Measurements from ENCODE around the gene TFB1M.

The TFB1M gene

DNA sequence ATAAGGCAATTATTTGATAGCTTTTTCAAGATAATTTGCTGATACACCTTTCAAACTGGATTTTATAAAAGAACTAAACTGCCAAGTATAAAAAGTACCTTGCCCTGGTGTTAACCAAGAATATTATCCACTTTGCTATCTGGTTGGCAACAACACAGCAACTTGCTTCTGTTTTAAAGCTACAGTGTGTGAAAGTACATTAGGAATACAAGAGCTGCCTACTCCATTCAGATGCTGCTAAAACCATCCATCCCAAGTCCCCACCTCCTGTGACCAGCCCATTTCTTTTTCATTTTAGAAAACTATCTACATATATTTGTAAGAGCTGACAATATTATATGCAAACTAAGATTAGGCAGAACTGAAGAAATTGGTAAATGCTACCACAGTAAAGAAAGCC, 37.6 kb downstream of the TFB1M start:
- no peaks in the 10 kb centered on the region for H3K4me1 ChIP-seq (ENCODE audit: control insufficient read depth in 1 of 2, insufficient read depth in 2 of 2, low read length in 2 of 2)
- H3K27ac ChIP-seq (ENCODE audit: low read depth, low read length), result no peak overlapping the region

DNA sequence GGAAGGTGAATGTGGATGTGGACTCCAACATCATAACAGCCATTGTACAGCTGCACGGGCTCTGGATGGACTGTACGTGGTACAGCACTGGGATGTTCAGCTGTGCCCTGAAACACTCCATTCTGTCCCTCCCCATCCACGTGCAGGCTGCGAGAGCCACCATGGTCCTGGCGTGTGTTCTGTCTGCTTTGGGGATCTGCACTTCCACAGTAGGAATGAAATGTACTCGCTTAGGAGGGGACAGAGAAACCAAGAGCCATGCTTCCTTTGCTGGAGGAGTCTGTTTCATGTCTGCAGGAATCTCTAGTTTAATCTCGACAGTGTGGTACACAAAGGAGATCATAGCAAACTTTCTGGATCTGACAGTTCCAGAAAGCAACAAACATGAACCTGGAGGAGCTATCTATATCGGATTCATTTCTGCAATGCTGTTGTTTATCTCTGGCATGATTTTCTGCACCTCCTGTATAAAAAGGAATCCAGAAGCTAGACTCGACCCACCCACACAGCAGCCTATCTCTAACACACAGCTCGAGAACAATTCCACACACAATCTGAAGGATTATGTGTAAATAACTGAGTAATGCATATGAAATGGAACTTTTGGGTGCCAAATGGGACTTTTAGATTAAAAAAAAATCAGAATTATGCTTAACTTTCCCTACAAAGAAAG, 38.3 kb downstream of the TFB1M start:
- Histone ChIP-seq H3K4me1 (ENCODE audit: control insufficient read depth in 1 of 2, insufficient read depth in 2 of 2, low read length in 2 of 2) (no peaks in the 10 kb centered on the region), H3K9ac (ENCODE audit: low read depth in 1 of 2, low read length in 2 of 2) (no peak overlapping the region)

More for the DNA sequence above, 37.6 kb downstream of the TFB1M start:
- Histone ChIP-seq H3K4me3 (ENCODE audit: low read depth in 1 of 2, low read length in 2 of 2) (no peak overlapping the region), H3K36me3 (ENCODE audit: control insufficient read depth in 1 of 2, insufficient read depth in 2 of 2, low read length in 2 of 2) (peaks cover 12 to 36% of the 10 kb centered on the region in 2 donors), H3K9me3 (ENCODE audit: control insufficient read depth in 1 of 2, low read length in 2 of 2) (no peaks in the 10 kb centered on the region), H3K27me3 (ENCODE audit: control insufficient read depth in 1 of 2, insufficient read depth in 2 of 2, low read length in 2 of 2) (no peaks in the 10 kb centered on the region), H3K9ac (ENCODE audit: low read depth in 1 of 2, low read length in 2 of 2) (no peak overlapping the region)

DNA sequence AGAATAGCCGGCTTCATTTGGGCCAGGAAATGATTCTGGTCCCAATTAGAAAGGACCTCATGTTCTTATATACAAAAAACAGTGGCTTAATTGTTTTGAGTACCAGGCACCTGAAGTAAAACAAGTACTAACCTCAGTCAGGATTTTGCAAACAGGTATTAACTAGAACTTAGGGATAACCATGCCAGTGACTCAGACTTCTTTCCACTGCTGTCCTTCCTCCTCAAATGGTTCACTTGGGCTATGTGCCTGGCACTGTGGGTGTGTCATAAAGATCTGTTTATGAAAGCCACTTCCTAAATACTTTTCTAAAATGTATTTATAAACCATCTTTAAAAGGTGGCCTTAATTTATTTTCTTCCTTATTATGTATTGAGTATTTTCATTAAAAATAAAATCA, 39.8 kb downstream of the TFB1M start:
- no peak overlapping the region for H3K4me3 ChIP-seq (ENCODE audit: low read depth in 1 of 2, low read length in 2 of 2)
- H3K27ac ChIP-seq (ENCODE audit: low read depth, low read length), result no peak overlapping the region
- peaks cover 8 to 29% of the 10 kb centered on the region in 2 donors for H3K36me3 ChIP-seq (ENCODE audit: control insufficient read depth in 1 of 2, insufficient read depth in 2 of 2, low read length in 2 of 2)
- H3K4me1 ChIP-seq (ENCODE audit: control insufficient read depth in 1 of 2, insufficient read depth in 2 of 2, low read length in 2 of 2), result no peaks in the 10 kb centered on the region
- H3K27me3 ChIP-seq (ENCODE audit: control insufficient read depth in 1 of 2, insufficient read depth in 2 of 2, low read length in 2 of 2), result no peaks in the 10 kb centered on the region
- no peak overlapping the region for H3K9ac ChIP-seq (ENCODE audit: low read depth in 1 of 2, low read length in 2 of 2)
- no peaks in the 10 kb centered on the region for H3K9me3 ChIP-seq (ENCODE audit: control insufficient read depth in 1 of 2, low read length in 2 of 2)

More for the DNA sequence above, 38.3 kb downstream of the TFB1M start:
- Histone ChIP-seq H3K36me3 (ENCODE audit: control insufficient read depth in 1 of 2, insufficient read depth in 2 of 2, low read length in 2 of 2) (peaks cover 12 to 36% of the 10 kb centered on the region in 2 donors), H3K4me3 (ENCODE audit: low read depth in 1 of 2, low read length in 2 of 2) (no peak overlapping the region), H3K27me3 (ENCODE audit: control insufficient read depth in 1 of 2, insufficient read depth in 2 of 2, low read length in 2 of 2) (no peaks in the 10 kb centered on the region), H3K27ac (ENCODE audit: low read depth, low read length) (no peak overlapping the region), H3K9me3 (ENCODE audit: control insufficient read depth in 1 of 2, low read length in 2 of 2) (no peaks in the 10 kb centered on the region)

DNA sequence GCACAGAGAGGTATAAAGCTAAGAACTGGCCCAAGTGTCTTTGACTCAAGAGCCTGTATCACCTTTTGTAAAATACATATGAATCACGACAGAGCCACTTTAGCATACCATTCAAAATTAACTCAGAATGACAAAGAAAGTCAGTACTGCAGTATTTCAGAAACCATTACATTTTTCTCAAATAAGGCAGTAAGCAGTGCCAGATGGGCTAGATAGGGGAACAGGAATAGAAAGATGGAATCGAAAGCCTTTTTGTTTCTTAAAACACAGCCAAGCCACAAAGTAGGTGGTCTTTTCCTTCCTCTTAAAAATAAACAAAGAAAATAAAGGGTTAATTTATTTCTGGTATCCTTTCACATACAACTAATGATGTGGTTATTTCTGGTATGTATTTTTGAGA, 40.2 kb downstream of the TFB1M start:
- Histone ChIP-seq H3K27ac (ENCODE audit: low read depth, low read length) (no peak overlapping the region), H3K9ac (ENCODE audit: low read depth in 1 of 2, low read length in 2 of 2) (no peak overlapping the region), H3K4me3 (ENCODE audit: low read depth in 1 of 2, low read length in 2 of 2) (no peak overlapping the region), H3K9me3 (ENCODE audit: control insufficient read depth in 1 of 2, low read length in 2 of 2) (no peaks in the 10 kb centered on the region), H3K36me3 (ENCODE audit: control insufficient read depth in 1 of 2, insufficient read depth in 2 of 2, low read length in 2 of 2) (peaks cover 8 to 26% of the 10 kb centered on the region in 2 donors), H3K27me3 (ENCODE audit: control insufficient read depth in 1 of 2, insufficient read depth in 2 of 2, low read length in 2 of 2) (no peaks in the 10 kb centered on the region), H3K4me1 (ENCODE audit: control insufficient read depth in 1 of 2, insufficient read depth in 2 of 2, low read length in 2 of 2) (no peaks in the 10 kb centered on the region)

DNA sequence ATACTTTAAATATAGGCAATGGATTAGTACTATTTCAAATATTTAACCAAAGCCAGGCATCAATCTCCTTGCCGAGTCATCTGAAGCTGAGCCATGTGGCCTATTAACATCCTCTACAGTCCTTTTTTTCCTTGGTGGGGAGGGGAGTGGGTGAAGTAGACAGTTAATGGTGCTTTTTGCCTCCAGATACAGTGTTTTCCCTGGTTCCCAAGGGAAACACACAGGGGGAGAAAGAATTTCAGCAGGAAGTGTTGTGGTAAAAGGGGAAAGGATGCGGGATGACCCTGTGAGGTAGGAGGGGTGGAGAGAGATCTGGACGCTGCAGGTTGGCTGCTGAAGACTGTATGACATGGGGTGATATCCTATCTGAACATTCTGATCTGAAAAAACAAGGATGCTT, 40.9 kb downstream of the TFB1M start:
- Histone ChIP-seq H3K4me3 (ENCODE audit: low read depth in 1 of 2, low read length in 2 of 2) (no peak overlapping the region), H3K36me3 (ENCODE audit: control insufficient read depth in 1 of 2, insufficient read depth in 2 of 2, low read length in 2 of 2) (peaks cover 8 to 21% of the 10 kb centered on the region in 2 donors), H3K27ac (ENCODE audit: low read depth, low read length) (no peak overlapping the region), H3K27me3 (ENCODE audit: control insufficient read depth in 1 of 2, insufficient read depth in 2 of 2, low read length in 2 of 2) (no peaks in the 10 kb centered on the region), H3K9me3 (ENCODE audit: control insufficient read depth in 1 of 2, low read length in 2 of 2) (no peaks in the 10 kb centered on the region), H3K9ac (ENCODE audit: low read depth in 1 of 2, low read length in 2 of 2) (no peak overlapping the region), H3K4me1 (ENCODE audit: control insufficient read depth in 1 of 2, insufficient read depth in 2 of 2, low read length in 2 of 2) (no peaks in the 10 kb centered on the region)

DNA sequence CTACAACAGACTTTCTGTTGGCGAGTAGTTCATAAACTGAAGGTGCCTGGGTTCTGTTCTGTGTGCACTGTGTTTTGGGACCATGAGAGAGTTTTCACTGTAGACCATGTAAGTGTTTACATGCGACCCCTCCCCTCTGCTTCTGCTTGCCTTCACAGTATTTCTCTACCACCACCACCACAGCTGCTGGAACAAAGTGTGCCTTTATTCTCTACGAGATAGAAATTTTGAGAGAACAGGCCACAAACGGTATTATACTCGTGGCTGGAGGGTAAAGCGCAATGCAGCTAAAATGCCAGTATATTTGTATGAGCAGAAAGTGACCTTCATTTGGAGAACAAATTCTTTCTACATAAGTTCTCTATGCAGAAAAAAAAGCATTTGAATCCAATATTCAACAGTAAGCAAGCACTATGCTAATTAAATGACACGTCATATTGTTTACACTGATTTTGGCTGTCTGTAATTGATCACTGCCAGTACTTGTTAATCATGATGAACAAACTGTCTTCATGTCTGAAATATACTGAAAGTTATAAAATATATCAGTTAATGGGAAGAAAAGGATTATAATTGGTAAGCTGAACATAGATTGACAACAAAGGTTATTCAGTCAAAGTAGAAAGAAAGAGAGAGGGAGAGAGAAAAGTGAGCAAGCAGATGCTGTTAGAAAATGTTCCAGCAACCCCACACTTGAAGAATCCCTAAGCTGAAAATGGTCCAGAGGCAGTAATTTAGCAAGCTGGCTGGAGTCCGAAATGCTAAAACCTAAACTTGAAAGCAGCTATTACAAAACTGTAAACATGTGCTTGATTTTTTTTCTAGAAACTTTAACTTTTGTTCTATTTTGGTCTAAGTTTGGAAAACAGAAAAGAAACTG, 41.7 kb downstream of the TFB1M start:
- H3K36me3 ChIP-seq (ENCODE audit: control insufficient read depth in 1 of 2, insufficient read depth in 2 of 2, low read length in 2 of 2), result peaks cover 8 to 20% of the 10 kb centered on the region in 2 donors
- no peak overlapping the region for H3K27ac ChIP-seq (ENCODE audit: low read depth, low read length)
- H3K9me3 ChIP-seq (ENCODE audit: control insufficient read depth in 1 of 2, low read length in 2 of 2), result no peaks in the 10 kb centered on the region
- H3K27me3 ChIP-seq (ENCODE audit: control insufficient read depth in 1 of 2, insufficient read depth in 2 of 2, low read length in 2 of 2), result no peaks in the 10 kb centered on the region
- no peak overlapping the region for H3K4me3 ChIP-seq (ENCODE audit: low read depth in 1 of 2, low read length in 2 of 2)
- no peak overlapping the region for H3K9ac ChIP-seq (ENCODE audit: low read depth in 1 of 2, low read length in 2 of 2)
- no peaks in the 10 kb centered on the region for H3K4me1 ChIP-seq (ENCODE audit: control insufficient read depth in 1 of 2, insufficient read depth in 2 of 2, low read length in 2 of 2)

DNA sequence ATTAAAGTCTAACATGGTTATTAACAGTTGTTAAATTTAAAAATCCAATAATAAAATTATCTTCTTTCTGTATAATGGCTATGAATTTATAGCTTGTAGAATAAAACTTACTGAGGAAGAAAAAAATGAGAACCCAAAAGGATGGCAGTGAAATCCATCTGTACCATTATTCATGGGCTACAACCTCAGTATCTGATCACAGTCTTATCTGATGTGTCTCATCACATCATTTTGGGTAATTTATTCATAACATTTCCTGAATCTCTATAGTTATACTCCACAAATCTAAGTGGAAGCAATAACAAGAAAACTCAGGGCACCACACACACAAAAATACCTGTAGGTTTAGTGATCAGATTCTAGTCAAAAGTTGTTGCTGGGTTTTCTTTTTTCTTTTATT, 43.1 kb downstream of the TFB1M start:
- H3K4me3 ChIP-seq (ENCODE audit: low read depth in 1 of 2, low read length in 2 of 2), result no peak overlapping the region
- no peaks in the 10 kb centered on the region for H3K9me3 ChIP-seq (ENCODE audit: control insufficient read depth in 1 of 2, low read length in 2 of 2)
- H3K27ac ChIP-seq (ENCODE audit: low read depth, low read length), result no peak overlapping the region
- no peaks in the 10 kb centered on the region for H3K27me3 ChIP-seq (ENCODE audit: control insufficient read depth in 1 of 2, insufficient read depth in 2 of 2, low read length in 2 of 2)
- H3K9ac ChIP-seq (ENCODE audit: low read depth in 1 of 2, low read length in 2 of 2), result no peak overlapping the region
- H3K4me1 ChIP-seq (ENCODE audit: control insufficient read depth in 1 of 2, insufficient read depth in 2 of 2, low read length in 2 of 2), result no peaks in the 10 kb centered on the region
- H3K36me3 ChIP-seq (ENCODE audit: control insufficient read depth in 1 of 2, insufficient read depth in 2 of 2, low read length in 2 of 2), result peaks cover 8 to 20% of the 10 kb centered on the region in 2 donors

DNA sequence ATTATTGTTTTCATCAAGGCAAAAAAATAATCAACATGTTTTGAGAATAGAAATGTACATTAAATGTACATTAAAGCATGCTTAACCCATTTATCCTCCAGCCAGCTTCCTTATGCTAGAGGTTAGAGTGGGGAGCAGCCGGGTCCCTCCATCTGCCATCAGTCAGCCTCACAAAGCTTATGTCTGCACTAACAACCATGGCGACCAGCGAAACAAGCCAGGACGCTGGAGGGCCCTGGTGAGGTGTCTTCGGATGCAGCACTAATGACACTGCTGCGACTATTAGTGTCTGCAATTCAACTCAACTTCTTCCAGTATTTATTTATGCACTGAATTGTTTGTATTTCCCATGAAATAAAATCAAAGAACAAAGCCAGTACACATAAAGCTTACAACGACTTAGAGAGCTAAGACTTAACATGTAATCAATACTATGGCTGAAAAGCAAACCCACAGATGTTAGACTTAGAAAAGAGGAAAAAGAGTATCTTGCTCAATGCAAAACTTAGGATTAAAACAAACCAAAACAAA, 43.7 kb downstream of the TFB1M start:
- H3K27me3 ChIP-seq (ENCODE audit: control insufficient read depth in 1 of 2, insufficient read depth in 2 of 2, low read length in 2 of 2), result no peaks in the 10 kb centered on the region
- H3K27ac ChIP-seq (ENCODE audit: low read depth, low read length), result no peak overlapping the region
- no peaks in the 10 kb centered on the region for H3K4me1 ChIP-seq (ENCODE audit: control insufficient read depth in 1 of 2, insufficient read depth in 2 of 2, low read length in 2 of 2)
- no peak overlapping the region for H3K9ac ChIP-seq (ENCODE audit: low read depth in 1 of 2, low read length in 2 of 2)
- no peak overlapping the region for H3K4me3 ChIP-seq (ENCODE audit: low read depth in 1 of 2, low read length in 2 of 2)
- H3K9me3 ChIP-seq (ENCODE audit: control insufficient read depth in 1 of 2, low read length in 2 of 2), result no peaks in the 10 kb centered on the region
- peaks cover 5 to 16% of the 10 kb centered on the region in 2 donors for H3K36me3 ChIP-seq (ENCODE audit: control insufficient read depth in 1 of 2, insufficient read depth in 2 of 2, low read length in 2 of 2)

DNA sequence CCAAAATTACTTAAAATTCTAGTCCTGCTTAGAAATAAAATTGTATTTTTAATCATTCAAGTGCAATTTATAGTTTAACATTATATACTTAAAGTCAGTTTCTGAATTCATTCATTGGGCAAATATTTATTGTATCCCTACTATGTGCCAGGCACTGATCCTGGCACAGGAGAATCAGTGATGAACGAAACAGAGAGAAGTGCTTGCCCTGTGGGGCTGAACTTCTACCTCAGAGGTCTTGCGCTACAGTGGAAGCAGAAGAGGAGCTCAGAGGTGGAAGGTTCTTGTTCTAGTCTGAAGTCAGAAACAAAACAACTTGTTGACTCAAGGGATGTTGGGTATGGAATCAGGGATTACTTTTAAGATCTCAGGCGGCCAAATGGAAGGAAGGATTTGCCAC, 44.5 kb downstream of the TFB1M start:
- Histone ChIP-seq H3K9ac (ENCODE audit: low read depth in 1 of 2, low read length in 2 of 2) (no peak overlapping the region), H3K4me1 (ENCODE audit: control insufficient read depth in 1 of 2, insufficient read depth in 2 of 2, low read length in 2 of 2) (no peaks in the 10 kb centered on the region), H3K9me3 (ENCODE audit: control insufficient read depth in 1 of 2, low read length in 2 of 2) (no peaks in the 10 kb centered on the region), H3K4me3 (ENCODE audit: low read depth in 1 of 2, low read length in 2 of 2) (no peak overlapping the region), H3K27ac (ENCODE audit: low read depth, low read length) (no peak overlapping the region), H3K27me3 (ENCODE audit: control insufficient read depth in 1 of 2, insufficient read depth in 2 of 2, low read length in 2 of 2) (no peaks in the 10 kb centered on the region), H3K36me3 (ENCODE audit: control insufficient read depth in 1 of 2, insufficient read depth in 2 of 2, low read length in 2 of 2) (peaks cover 4 to 18% of the 10 kb centered on the region in 2 donors)
